HG02623 (cell line): ENCODE measurements around the gene SAYSD1.

Source experiments
- ATAC-seq: cut with Tn5 transposase; IDR thresholded peaks from one replicate; pipeline ENCODE4 v1.9.1; 2021; ENCODE audit warnings: moderate library complexity; ENCODE audit not compliant: unreplicated experiment

The SAYSD1 gene

DNA sequence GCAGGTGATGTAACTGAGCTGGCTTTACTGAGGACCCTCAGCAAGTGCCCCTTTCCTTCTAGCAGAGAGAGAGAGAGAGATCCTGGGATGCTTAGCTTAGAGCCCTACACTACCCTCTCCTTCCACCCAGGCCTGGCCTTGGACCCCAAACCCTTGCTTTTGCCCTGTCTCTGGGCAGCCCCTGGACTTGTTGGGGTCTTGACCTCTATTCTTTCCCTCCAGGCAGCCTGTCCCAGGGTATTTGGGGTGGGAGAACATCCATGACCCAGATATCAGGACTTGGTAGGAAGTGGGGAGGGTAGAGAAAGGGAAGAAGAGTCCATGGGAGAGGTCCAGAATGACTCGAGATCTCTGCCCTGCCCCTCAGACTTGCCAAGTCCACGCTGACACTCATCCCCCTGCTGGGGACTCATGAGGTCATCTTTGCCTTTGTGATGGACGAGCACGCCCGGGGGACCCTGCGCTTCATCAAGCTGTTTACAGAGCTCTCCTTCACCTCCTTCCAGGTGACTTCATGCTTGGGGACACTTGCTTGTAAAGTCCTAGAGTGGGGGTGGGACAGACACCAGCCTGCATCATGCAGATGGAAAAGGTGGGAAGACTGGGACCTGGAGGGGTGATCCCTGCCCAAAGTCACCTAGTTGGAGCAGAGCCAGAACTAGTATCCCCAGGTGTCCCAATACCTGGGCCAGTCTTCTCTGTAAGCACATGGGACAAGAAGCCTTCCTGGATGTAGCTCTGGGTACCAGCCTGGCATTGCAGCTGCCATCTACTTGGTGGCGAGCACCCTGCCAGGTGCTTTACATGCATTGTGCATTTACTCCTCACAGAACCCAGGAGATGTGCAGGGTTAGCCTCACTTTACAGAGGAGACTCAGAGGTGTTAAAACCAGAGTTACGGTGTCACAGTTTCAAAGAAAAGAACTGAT, 35.5 kb downstream of the SAYSD1 start:
- no peak for ATAC-seq

DNA sequence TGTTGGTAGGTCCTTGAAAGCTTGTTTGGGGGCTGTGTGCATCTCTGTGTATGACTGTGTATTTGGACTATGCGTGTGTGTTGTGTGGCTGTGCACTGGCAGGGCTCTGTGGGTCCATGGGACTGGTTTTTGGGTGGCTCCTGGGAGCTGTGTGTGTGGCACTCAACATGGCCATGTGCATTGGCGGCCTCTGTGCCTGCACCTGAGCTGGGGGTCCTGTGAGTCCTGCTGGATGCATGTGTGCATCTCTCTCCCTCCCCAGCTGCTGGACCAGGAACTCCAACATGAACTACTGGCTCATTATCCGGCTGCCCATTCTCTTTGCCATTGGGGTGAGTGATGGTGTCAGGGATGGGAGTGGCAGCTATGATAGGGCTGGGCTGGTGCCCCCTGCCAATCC, 36.3 kb downstream of the SAYSD1 start:
- no peak for ATAC-seq

DNA sequence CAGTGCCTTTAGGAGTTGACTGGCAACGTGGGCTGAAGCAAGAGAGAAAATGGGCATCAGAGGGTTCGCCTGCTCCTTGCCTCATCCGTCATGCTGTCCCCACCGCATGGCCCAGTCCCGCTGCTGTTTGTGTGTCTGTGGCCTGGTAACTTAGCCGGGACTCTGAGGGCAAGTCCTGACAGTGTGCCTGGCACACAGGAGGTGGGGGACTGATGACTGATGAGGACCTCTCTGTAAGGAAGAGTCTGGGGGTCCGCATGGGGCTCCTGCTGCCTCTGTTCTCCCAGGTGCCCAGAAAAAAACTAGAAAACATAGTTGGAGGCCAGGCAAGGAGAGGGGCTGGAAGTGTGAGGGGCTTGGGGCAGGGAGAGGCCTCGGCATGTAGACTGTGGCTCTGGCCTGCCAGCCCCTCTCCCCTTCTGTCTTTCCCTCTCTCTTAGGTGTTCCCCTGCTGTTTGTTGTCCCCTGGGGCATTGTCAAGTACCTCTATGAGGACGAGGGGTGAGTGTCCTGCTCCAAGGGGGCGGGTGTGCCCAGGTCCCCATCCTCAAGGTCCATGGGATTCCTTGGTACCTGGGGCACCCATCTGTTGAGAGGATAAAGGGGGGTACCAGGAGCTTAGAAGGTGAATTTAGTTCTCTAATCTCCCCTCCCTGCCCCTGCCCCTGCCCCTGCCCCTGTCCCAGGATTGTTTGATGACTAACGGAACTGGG, 36.9 kb downstream of the SAYSD1 start:
- ATAC-seq: no peak

DNA sequence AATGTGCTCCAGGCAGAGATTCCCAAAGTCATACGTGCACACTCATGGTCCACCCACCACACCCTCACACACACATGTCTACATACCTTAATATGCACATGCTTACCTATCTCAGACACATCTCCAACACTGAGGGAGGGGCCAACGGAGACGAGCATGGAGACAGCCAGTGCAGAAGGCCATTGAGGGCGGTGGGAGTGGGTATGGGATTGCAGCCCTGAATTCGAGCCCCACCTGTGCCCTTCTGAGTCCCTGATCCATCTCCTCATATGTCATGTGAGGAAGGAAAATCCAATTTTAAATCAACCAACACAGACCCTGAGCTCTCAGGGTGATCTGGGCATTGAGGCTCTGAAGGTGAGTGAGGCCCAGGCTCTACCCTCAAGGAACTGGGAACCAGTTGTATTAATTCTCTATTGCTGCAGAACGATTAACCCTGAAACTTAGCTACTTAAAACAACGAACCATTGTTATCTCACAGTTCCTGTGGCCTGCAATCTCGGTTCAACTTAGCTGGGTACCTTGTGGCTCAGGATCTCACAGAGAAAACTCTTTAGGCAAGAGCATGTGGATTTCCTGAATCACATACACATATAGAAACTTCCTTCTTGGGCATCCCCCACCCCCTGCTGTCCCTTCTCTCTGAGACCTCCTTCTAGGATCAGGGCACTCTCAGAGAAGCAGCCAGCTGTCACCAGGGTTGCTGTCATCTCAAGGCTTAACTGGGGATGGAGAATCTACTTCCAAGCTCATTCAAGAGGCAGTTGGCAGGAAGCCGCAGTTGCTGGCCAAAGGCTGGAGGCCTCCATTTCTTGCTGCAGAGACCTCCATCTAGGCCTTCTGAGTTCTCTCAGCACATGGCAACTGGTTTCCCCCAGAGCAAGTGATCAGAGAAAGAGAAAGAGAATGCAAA, 38.1 kb downstream of the SAYSD1 start:
- ATAC-seq: no peak

- ATAC-seq: no peak
Observed at GRCh38 chr6:39075807-39076622, 39.0 kb downstream of the SAYSD1 start.

- ATAC-seq: no peak
Observed at GRCh38 chr6:39075010-39075686, 39.8 kb downstream of the SAYSD1 start.

- ATAC-seq: no peak
Observed at GRCh38 chr6:39074486-39074885, 40.5 kb downstream of the SAYSD1 start.

- no peak for ATAC-seq
Observed at GRCh38 chr6:39073471-39074355, 41.3 kb downstream of the SAYSD1 start.

- ATAC-seq: no peak
Observed at GRCh38 chr6:39072830-39073229, 42.2 kb downstream of the SAYSD1 start.

GRCh38 chr6:39068391-39068790, 46.6 kb downstream of the SAYSD1 start:
- ATAC-seq: no peak

GRCh38 chr6:39065561-39065960, 49.4 kb downstream of the SAYSD1 start:
- ATAC-seq: no peak

- no peak for ATAC-seq
Observed at GRCh38 chr6:39063526-39063925, 51.5 kb downstream of the SAYSD1 start.

DNA sequence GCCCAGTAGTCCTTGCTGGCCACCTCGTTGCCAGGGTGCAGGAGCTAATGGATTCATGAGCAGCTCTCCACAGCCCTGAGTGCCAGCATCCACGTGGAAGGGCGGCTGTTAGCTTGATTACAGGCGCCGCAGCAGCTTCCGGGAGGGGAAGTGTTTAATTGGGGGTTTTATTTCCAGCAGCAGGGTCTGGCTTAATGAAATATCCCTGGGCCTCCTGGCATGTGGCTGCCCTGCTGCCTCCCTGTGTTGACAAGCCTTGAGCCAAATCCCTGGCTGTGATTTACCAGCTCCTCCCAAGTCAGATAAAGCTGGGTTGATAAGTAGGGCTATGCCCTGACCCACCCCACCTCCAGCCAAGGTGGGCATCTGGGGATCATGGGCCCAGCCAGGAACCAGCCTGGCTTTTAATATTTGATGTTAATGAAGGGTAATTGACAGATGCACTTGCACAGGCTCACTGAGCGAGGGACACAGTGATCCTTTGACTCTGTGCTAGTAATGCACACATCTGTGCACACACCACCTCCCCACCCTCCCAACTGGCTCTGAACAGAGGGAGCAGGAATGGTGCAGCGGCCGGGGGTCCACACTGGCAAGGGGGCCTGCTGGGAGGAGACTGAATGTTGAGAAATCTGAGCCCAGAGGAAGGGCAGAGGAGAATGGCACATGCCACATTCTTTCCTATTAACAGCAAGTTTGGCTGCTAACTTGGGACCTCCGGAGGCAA, 52.8 kb downstream of the SAYSD1 start:
- no peak for ATAC-seq

GRCh38 chr6:39061588-39061987, 53.4 kb downstream of the SAYSD1 start:
- no peak for ATAC-seq

GRCh38 chr6:39061182-39061581, 53.8 kb downstream of the SAYSD1 start:
- ATAC-seq: no peak

DNA sequence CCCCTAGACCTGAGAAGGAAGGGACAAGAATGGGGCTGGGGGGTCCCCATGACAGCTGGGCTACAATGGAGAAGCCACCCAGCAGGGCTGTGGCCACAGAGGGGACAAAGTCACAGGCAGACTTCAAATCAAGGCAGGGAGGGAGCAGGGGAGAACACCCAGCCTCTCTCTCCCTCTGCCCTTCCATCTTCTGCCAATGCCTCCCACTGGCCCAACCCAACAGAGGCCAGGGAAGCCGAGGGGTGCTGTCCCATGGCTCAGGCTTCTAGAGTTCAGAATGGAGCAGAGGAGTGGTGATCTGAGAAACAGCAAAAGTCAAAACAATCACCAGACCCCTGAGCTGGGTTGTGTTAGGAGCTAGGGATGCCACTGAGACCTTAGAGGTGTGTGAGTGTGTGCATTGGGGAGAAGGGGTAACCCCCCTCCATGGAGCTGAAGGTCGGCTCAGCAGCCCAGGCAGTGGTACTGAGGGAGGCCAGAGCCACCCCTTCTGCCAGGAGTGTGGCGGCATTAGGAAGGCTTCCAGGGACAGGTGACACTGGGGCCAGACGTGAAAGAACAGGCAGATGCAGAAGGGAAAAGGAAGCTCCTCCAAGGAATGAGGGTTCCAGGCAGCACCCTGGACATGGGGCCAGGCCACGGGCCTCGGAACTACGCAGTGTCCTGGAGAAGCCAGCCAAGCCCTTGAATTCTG, 54.4 kb downstream of the SAYSD1 start:
- ATAC-seq: no peak

GRCh38 chr6:39059496-39060310, 55.3 kb downstream of the SAYSD1 start:
- ATAC-seq: no peak
